RWPE2 (cell line): ENCODE data around the gene FOLR3.
A peak's percentile ranks its signal among the peaks of the same experiment; 100 is the strongest.

Source experiments
- ATAC-seq: fragments of 200-7000 bp; cut with Tn5 transposase; 3 replicates; pipeline ENCODE4 v1.9.1; 2021; ENCODE audit warnings: low read depth
- DNase-seq: peaks from one replicate; pipeline ENCODE4 v3.0.0-alpha.2; 2020; ENCODE audit warnings: low spot score
- H3K27ac ChIP-seq: fragments of 450-650 bp; 2 replicates; pipeline ENCODE4 v1.5.1; 2017; ENCODE audit warnings: mild to moderate bottlenecking; ENCODE audit not compliant: poor library complexity, severe bottlenecking
- H3K27me3 ChIP-seq: fragments of 250-450 bp; sonication (Bioruptor Pico); 2 replicates; pipeline ENCODE4 v1.5.1; 2021; ENCODE audit warnings: mild to moderate bottlenecking, moderate library complexity; ENCODE audit not compliant: insufficient read depth, poor library complexity, severe bottlenecking
- H3K36me3 ChIP-seq: fragments of 250-450 bp; sonication (Bioruptor Pico); 2 replicates; pipeline ENCODE4 v1.5.1; 2020; ENCODE audit warnings: low read depth, mild to moderate bottlenecking, moderate library complexity
- H3K4me1 ChIP-seq: fragments of 250-450 bp; sonication (Bioruptor Pico); 2 replicates; pipeline ENCODE4 v1.5.1; 2021; ENCODE audit warnings: mild to moderate bottlenecking, moderate library complexity; ENCODE audit not compliant: insufficient read depth, poor library complexity, severe bottlenecking
- H3K4me3 ChIP-seq: fragments of 250-450 bp; sonication (Bioruptor Pico); 2 replicates; pipeline ENCODE4 v1.5.1; 2021; ENCODE audit warnings: mild to moderate bottlenecking, moderate library complexity; ENCODE audit not compliant: severe bottlenecking
- H3K9me3 ChIP-seq: fragments of 250-450 bp; sonication (Bioruptor Pico); 2 replicates; pipeline ENCODE4 v1.5.1; 2021; ENCODE audit warnings: mild to moderate bottlenecking, moderate library complexity; ENCODE audit not compliant: severe bottlenecking
- CTCF ChIP-seq: fragments of 450-650 bp; IDR thresholded peaks from one replicate; pipeline ENCODE4 v1.5.1; 2017; ENCODE audit warnings: mild to moderate bottlenecking, moderate library complexity; ENCODE audit not compliant: poor library complexity, severe bottlenecking

Gene FOLR3

GRCh38 chr11:72100462-72100861 is 35.1 kb upstream of the FOLR3 start:
- Histone ChIP-seq H3K27me3 (no peaks in the 10 kb centered on the region), H3K4me1 (peaks cover 8% of the 10 kb centered on the region), H3K4me3 (no peak overlapping the region), H3K9me3 (no peaks in the 10 kb centered on the region), H3K27ac (peak overlapping the region; percentile 81), H3K36me3 (peaks cover 54% of the 10 kb centered on the region)
- no peak for TF ChIP-seq CTCF
- DNase-seq, result no peak
- ATAC-seq, result no peak

GRCh38 chr11:72102162-72102561 is 33.4 kb upstream of the FOLR3 start:
- Histone ChIP-seq H3K4me1 (peaks cover 8% of the 10 kb centered on the region), H3K27ac (peak overlapping the region; percentile 81), H3K27me3 (no peaks in the 10 kb centered on the region), H3K4me3 (peak overlapping the region; percentile 89), H3K36me3 (peaks cover 42% of the 10 kb centered on the region), H3K9me3 (no peaks in the 10 kb centered on the region)
- ATAC-seq (no peak), DNase-seq (no peak)
- TF ChIP-seq CTCF, result no peak

- Histone ChIP-seq H3K4me3 (peak overlapping the region; percentile 89), H3K27ac (peak overlapping the region; percentile 81)
- no peak for ATAC-seq
Measured at GRCh38 chr11:72102631-72102945, 32.9 kb upstream of the FOLR3 start.

GRCh38 chr11:72102946-72103753 is 32.4 kb upstream of the FOLR3 start, which contains the start of gene LAMTOR1:
Gene LAMTOR1, minus strand, starts transcription at chr11:72103297. Its CDS starts 73 bp downstream, at chr11:72103224.
- TF ChIP-seq CTCF, result no peak
- Histone ChIP-seq H3K4me1 (peaks cover 8% of the 10 kb centered on the region), H3K4me3 (peak within 1 kb of the TSS; percentile 89), H3K36me3 (peaks cover 32% of the 10 kb centered on the region), H3K9me3 (no peaks in the 10 kb centered on the region), H3K27ac (peak within 1 kb of the TSS; percentile 81), H3K27me3 (no peaks in the 10 kb centered on the region)
- ATAC-seq, result peak; percentile 90
- peak; percentile 98 for DNase-seq

More at GRCh38 chr11:72102631-72102945, 32.9 kb upstream of the FOLR3 start:
- DNase-seq, result no peak
- H3K9me3 ChIP-seq, result no peaks in the 10 kb centered on the region
- no peak for TF ChIP-seq CTCF
- peaks cover 8% of the 10 kb centered on the region for H3K4me1 ChIP-seq
- no peaks in the 10 kb centered on the region for H3K27me3 ChIP-seq
- peaks cover 37% of the 10 kb centered on the region for H3K36me3 ChIP-seq

- Histone ChIP-seq H3K9me3 (no peaks in the 10 kb centered on the region), H3K27me3 (no peaks in the 10 kb centered on the region), H3K4me3 (peak overlapping the region; percentile 7), H3K27ac (peak overlapping the region; percentile 81), H3K36me3 (peaks cover 26% of the 10 kb centered on the region), H3K4me1 (peaks cover 8% of the 10 kb centered on the region)
- ATAC-seq, result no peak
- TF ChIP-seq CTCF, result no peak
- DNase-seq, result no peak
Measured at GRCh38 chr11:72103754-72104167, 31.8 kb upstream of the FOLR3 start.
